ENCODE data around the gene TTC12.

- TF ChIP-seq POLR2A (IDR thresholded peaks at IDR 0.05) (no peak), CTCF (IDR thresholded peaks at IDR 0.05) (no peak)
These were observed 45.3 kb upstream of the TTC12 start for GRCh38 chr11:113269096-113269495.

Measured in vagina (tissue), 2 donors.